Activated naive CD4-positive, alpha-beta T cell treated with anti-CD3 and anti-CD28 coated beads, Interleukin-2, amount 10 ng/mL, durations not matched to agents 7 days and 5 days (primary cell): Measurements from ENCODE around the gene WWOX.

Experiments
- CTCF ChIA-PET: fragments of 350-600 bp; sonication (Branson Sonifier 250); formaldehyde crosslinking; loops from one replicate; lab custom pipeline; 2021; ENCODE audit warnings: antibody characterized with exemption; lab: Charles Lee
- DNase-seq: peaks from one replicate; pipeline ENCODE4 v3.0.0-alpha.2; 2020
- H3K27ac Mint-ChIP-seq: one replicate; pipeline ENCODE4 v1.8.0; 2021; ENCODE audit warnings: mild to moderate bottlenecking, moderate library complexity, mixed read lengths
- H3K27me3 Mint-ChIP-seq: one replicate; pipeline ENCODE4 v1.8.0; 2021; ENCODE audit warnings: mild to moderate bottlenecking, mixed read lengths
- H3K36me3 Mint-ChIP-seq: one replicate; pipeline ENCODE4 v1.8.0; 2021; ENCODE audit warnings: mixed read lengths
- H3K4me1 Mint-ChIP-seq: one replicate; pipeline ENCODE4 v1.8.0; 2021; ENCODE audit warnings: mixed read lengths
- H3K4me3 Mint-ChIP-seq: one replicate; pipeline ENCODE4 v1.8.0; 2021; ENCODE audit warnings: mild to moderate bottlenecking, moderate library complexity, mixed read lengths
- H3K9me3 Mint-ChIP-seq: one replicate; pipeline ENCODE4 v1.8.0; 2021; ENCODE audit warnings: mixed read lengths

The WWOX gene

DNA sequence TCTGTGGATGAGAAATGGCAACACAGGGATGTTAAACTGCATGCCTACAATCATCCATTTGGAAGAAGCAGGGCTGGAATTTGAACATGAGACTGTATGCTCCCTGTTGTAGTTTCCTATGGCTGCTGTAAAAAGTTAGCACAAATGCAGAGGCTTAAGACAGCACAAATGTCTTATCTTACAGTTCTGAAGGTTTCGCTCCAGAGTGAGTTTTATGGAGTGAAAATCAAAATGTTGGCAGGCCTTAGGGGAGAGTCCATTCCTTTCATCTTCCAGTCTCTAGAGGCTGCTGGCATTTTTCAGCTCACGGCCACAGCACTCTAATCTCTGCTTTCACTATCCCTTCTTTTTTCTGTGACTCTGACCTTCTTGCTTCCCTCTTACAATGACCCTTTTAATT is 660.1 kb downstream of the WWOX start:
- no peak overlapping the region for H3K4me3 Mint-ChIP-seq

GRCh38 chr16:78760611-78761010 is 661.2 kb downstream of the WWOX start:
- no peak for DNase-seq
- no peaks in the 10 kb centered on the region for H3K4me1 Mint-ChIP-seq
- no peak overlapping the region for H3K27ac Mint-ChIP-seq
- H3K27me3 Mint-ChIP-seq = no peaks in the 10 kb centered on the region
- H3K9me3 Mint-ChIP-seq = no peaks in the 10 kb centered on the region
- CTCF ChIA-PET = interaction anchor here (0.6 kb wide), 1 partner anchor 365 kb away, joined by 3 read pairs; no protein-coding TSS in a partner anchor
- no peak overlapping the region for H3K4me3 Mint-ChIP-seq
- H3K36me3 Mint-ChIP-seq = no peaks in the 10 kb centered on the region

More for the DNA sequence above, 660.1 kb downstream of the WWOX start:
- no peaks in the 10 kb centered on the region for H3K9me3 Mint-ChIP-seq
- H3K27me3 Mint-ChIP-seq = no peaks in the 10 kb centered on the region
- no peak for DNase-seq
- CTCF ChIA-PET = no interaction called here
- no peaks in the 10 kb centered on the region for H3K36me3 Mint-ChIP-seq
- no peak overlapping the region for H3K27ac Mint-ChIP-seq
- no peaks in the 10 kb centered on the region for H3K4me1 Mint-ChIP-seq

- no peak overlapping the region for H3K27ac Mint-ChIP-seq
- no peaks in the 10 kb centered on the region for H3K9me3 Mint-ChIP-seq
- DNase-seq = no peak
- H3K4me3 Mint-ChIP-seq = no peak overlapping the region
- no peaks in the 10 kb centered on the region for H3K36me3 Mint-ChIP-seq
- no peaks in the 10 kb centered on the region for H3K4me1 Mint-ChIP-seq
- CTCF ChIA-PET = no interaction called here
- no peaks in the 10 kb centered on the region for H3K27me3 Mint-ChIP-seq
These were observed 662.0 kb downstream of the WWOX start for GRCh38 chr16:78761427-78761826.

DNA sequence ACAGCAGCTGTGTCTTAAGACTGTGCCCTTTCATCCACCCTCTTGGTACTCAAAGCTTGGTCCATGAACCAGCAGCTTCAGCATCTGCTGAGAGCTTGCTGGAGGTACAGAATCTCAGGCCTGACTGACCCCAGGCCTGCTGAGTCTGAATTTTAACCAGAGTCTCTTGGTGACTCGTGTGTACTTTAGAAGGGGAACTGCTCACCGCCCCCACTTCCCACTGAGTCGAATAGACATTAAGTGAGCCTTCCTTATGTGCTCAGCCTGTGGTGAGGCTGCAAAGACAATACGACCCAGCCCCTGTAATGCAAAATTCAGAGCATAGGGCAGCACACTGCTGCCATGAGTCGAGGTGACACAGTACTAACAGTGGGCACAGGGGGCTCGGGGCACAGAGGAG is 662.8 kb downstream of the WWOX start:
- CTCF ChIA-PET = no interaction called here
- no peak overlapping the region for H3K27ac Mint-ChIP-seq
- no peak overlapping the region for H3K4me3 Mint-ChIP-seq
- no peak for DNase-seq
- H3K4me1 Mint-ChIP-seq = no peaks in the 10 kb centered on the region
- H3K27me3 Mint-ChIP-seq = no peaks in the 10 kb centered on the region
- no peaks in the 10 kb centered on the region for H3K36me3 Mint-ChIP-seq
- H3K9me3 Mint-ChIP-seq = no peaks in the 10 kb centered on the region

DNA sequence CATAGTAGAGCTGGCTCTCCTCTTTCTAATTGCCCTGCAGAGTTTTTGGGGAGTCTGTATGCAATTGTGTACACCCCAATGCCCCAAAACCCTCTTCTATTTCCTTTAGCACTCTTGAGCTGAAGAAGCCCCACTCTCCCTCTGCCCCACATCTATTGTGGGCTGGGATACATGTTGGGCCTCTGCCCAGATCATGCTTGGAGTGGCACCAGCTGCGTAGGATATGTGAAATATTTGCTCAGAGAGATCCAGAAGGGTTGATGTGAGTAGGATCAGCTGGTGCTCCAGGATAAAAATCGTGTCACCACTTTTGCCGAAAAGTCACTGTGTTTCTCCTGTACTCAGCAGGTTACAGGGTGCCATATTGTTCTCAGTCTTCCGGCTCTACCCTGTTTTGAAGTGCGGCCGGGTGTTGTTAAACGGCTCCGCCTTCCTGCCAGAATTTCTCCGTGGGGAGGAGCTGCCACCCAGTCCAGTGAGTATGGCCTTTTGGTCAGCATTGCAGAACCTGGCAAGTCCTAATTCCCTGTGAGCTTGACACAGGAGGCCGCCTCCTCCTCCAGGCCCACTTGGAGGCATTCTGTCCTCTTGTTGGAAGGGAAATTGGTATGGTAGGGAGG is 664.5 kb downstream of the WWOX start:
- H3K27ac Mint-ChIP-seq = no peak overlapping the region
- no peak for DNase-seq
- H3K4me1 Mint-ChIP-seq = peaks cover 4% of the 10 kb centered on the region

GRCh38 chr16:78764478-78764877 is 665.0 kb downstream of the WWOX start:
- Mint-ChIP-seq H3K36me3 (no peaks in the 10 kb centered on the region), H3K9me3 (no peaks in the 10 kb centered on the region), H3K4me1 (peaks cover 4% of the 10 kb centered on the region), H3K27me3 (no peaks in the 10 kb centered on the region), H3K27ac (no peak overlapping the region), H3K4me3 (no peak overlapping the region)
- CTCF ChIA-PET = no interaction called here
- no peak for DNase-seq

More for the DNA sequence above, 664.5 kb downstream of the WWOX start:
- CTCF ChIA-PET = no interaction called here
- H3K4me3 Mint-ChIP-seq = no peak overlapping the region
- no peaks in the 10 kb centered on the region for H3K36me3 Mint-ChIP-seq
- H3K9me3 Mint-ChIP-seq = no peaks in the 10 kb centered on the region
- H3K27me3 Mint-ChIP-seq = no peaks in the 10 kb centered on the region

DNA sequence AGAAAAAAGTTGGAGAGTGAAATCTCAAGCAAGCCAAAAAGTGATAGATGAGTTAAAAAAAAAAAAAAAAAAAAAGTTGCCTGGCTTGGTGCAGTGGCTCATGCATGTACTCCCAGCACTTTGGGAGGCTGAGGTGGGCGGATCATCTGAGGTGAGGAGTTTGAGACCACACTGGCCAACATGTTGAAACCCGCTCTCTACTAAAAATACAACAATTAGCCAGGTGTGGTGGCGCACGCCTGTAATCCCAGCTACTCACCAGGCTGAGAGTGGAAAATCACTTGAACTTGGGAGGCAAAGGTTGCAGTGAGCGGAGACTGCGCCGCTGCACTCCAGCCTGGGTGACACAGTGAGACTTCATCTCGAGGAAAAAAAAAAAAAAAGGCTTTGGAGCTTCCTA is 668.8 kb downstream of the WWOX start:
- no peak for DNase-seq
- CTCF ChIA-PET = no interaction called here
- peaks cover 3% of the 10 kb centered on the region for H3K27me3 Mint-ChIP-seq
- no peak overlapping the region for H3K4me3 Mint-ChIP-seq
- peaks cover 2% of the 10 kb centered on the region for H3K9me3 Mint-ChIP-seq
- H3K4me1 Mint-ChIP-seq = peaks cover 10% of the 10 kb centered on the region
- H3K27ac Mint-ChIP-seq = no peak overlapping the region
- H3K36me3 Mint-ChIP-seq = peaks cover 2% of the 10 kb centered on the region

DNA sequence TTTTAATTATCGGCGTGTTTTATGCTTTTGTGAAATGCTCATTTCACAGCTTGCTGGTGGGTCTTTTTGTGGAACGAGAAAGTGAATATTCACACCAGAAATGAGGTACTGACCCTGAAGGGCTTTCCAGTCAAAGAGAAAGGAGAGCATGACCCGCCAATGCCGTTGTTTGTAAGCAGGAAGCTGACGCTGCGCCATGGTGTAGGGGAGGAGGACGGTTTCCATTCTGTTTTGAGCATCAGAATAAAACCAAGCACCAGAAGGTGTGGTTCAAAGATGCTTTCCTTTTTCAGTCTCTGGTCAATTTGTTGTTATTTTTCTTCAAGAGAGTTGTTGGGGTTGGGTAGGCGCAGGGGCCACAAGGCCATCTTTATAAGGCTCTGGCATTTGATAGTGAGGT is 669.3 kb downstream of the WWOX start:
- no peak overlapping the region for H3K4me3 Mint-ChIP-seq
- CTCF ChIA-PET = no interaction called here

DNA sequence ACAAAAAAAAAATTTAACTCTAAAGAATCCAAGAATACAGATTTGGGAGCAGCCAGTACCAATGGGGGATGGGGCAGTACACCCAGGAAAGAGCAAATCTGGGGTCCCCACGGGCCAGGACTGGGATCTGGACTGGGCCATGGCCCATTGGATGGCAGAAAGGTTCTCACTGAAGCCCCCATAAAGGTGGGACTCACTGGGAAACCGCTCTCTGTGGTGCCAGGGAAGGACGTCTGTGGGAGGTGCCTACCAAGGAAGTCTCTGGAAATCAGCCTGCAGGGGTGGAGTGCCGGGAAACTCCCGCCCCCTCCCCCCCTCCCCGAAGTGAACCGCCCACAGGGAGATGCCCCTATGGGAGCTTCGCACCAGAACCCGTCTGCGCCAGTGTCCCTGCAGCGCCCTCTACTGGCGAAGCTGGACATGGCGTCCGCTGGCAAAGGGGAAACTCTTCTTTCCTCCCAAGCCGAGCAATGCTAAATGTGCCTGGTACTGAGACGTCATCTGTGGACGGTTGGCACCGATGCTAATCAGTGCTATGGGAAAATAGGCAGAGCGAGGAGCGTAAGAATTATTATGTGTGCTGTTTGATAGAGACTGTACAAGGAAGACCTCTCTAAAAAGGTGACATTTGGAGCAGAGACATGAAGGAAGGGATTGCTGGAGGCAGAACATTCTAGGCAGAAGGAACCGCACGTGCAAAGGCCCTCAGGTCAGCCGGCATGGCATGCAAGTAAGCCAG is 671.1 kb downstream of the WWOX start:
- H3K36me3 Mint-ChIP-seq = peaks cover 2% of the 10 kb centered on the region
- H3K27ac Mint-ChIP-seq = peak overlapping the region; percentile 22
- CTCF ChIA-PET = interaction anchor here (0.9 to 1.7 kb wide), 10 partner anchors 8 to 831 kb away, joined by 3 to 10 read pairs (median 4); no protein-coding TSS in a partner anchor
- peaks cover 13% of the 10 kb centered on the region for H3K4me1 Mint-ChIP-seq
- H3K9me3 Mint-ChIP-seq = peaks cover 11% of the 10 kb centered on the region
- DNase-seq = peak; percentile 79
- peaks cover 3% of the 10 kb centered on the region for H3K27me3 Mint-ChIP-seq
- H3K4me3 Mint-ChIP-seq = no peak overlapping the region

More for the DNA sequence above, 669.3 kb downstream of the WWOX start:
- Mint-ChIP-seq H3K9me3 (peaks cover 7% of the 10 kb centered on the region), H3K4me1 (peaks cover 10% of the 10 kb centered on the region), H3K27me3 (peaks cover 3% of the 10 kb centered on the region), H3K27ac (peak overlapping the region; percentile 37), H3K36me3 (peaks cover 2% of the 10 kb centered on the region)
- DNase-seq = no peak

- CTCF ChIA-PET = interaction anchor here (2.1 kb wide), 1 partner anchor 67 kb away, joined by 6 read pairs; no protein-coding TSS in a partner anchor
- peaks cover 2% of the 10 kb centered on the region for H3K36me3 Mint-ChIP-seq
These were observed 673.8 kb downstream of the WWOX start for GRCh38 chr16:78773291-78773702.

GRCh38 chr16:78773706-78774105 is 674.3 kb downstream of the WWOX start:
- peaks cover 2% of the 10 kb centered on the region for H3K36me3 Mint-ChIP-seq

More at GRCh38 chr16:78773291-78773702, 673.8 kb downstream of the WWOX start:
- Mint-ChIP-seq H3K27me3 (peaks cover 3% of the 10 kb centered on the region), H3K4me3 (no peak overlapping the region), H3K9me3 (peaks cover 17% of the 10 kb centered on the region), H3K27ac (no peak overlapping the region), H3K4me1 (peaks cover 27% of the 10 kb centered on the region)
- DNase-seq = no peak

GRCh38 chr16:78775161-78775561 is 675.7 kb downstream of the WWOX start:
- DNase-seq = peak; percentile 27
- Mint-ChIP-seq H3K4me3 (no peak overlapping the region), H3K27me3 (peaks cover 3% of the 10 kb centered on the region), H3K4me1 (peaks cover 35% of the 10 kb centered on the region), H3K27ac (no peak overlapping the region), H3K36me3 (peaks cover 2% of the 10 kb centered on the region), H3K9me3 (peaks cover 17% of the 10 kb centered on the region)
- CTCF ChIA-PET = no interaction called here

More at GRCh38 chr16:78773706-78774105, 674.3 kb downstream of the WWOX start:
- Mint-ChIP-seq H3K4me1 (peaks cover 31% of the 10 kb centered on the region), H3K9me3 (peaks cover 17% of the 10 kb centered on the region), H3K27ac (no peak overlapping the region), H3K4me3 (no peak overlapping the region), H3K27me3 (peaks cover 3% of the 10 kb centered on the region)
- DNase-seq = no peak
- CTCF ChIA-PET = interaction anchor here (2.1 kb wide), 1 partner anchor 67 kb away, joined by 6 read pairs; no protein-coding TSS in a partner anchor

GRCh38 chr16:78778101-78779004 is 678.9 kb downstream of the WWOX start:
- Mint-ChIP-seq H3K27ac (peak overlapping the region; percentile 89), H3K27me3 (no peaks in the 10 kb centered on the region), H3K4me1 (peaks cover 36% of the 10 kb centered on the region), H3K9me3 (peaks cover 14% of the 10 kb centered on the region), H3K4me3 (peak overlapping the region; percentile 19), H3K36me3 (no peaks in the 10 kb centered on the region)
- CTCF ChIA-PET = interaction anchor here (1.3 kb wide), 1 partner anchor 8 kb away, joined by 3 read pairs; no protein-coding TSS in a partner anchor
- peak; percentile 54 for DNase-seq

- peak overlapping the region; percentile 50 for H3K27ac Mint-ChIP-seq
- H3K4me1 Mint-ChIP-seq = peaks cover 33% of the 10 kb centered on the region
- H3K27me3 Mint-ChIP-seq = no peaks in the 10 kb centered on the region
- H3K9me3 Mint-ChIP-seq = peaks cover 6% of the 10 kb centered on the region
- no peak for DNase-seq
- CTCF ChIA-PET = interaction anchor here (0.6 to 1.5 kb wide), 2 partner anchors 9 to 11 kb away, joined by 3 to 4 read pairs; no protein-coding TSS in a partner anchor
- no peaks in the 10 kb centered on the region for H3K36me3 Mint-ChIP-seq
- H3K4me3 Mint-ChIP-seq = no peak overlapping the region
These were observed 681.4 kb downstream of the WWOX start for GRCh38 chr16:78780808-78781207.
